Left ventricle myocardium superior (tissue), 1 donor: ENCODE results near the gene TM9SF4. TPM values are rescaled to one million over a fixed set of nuclear protein-coding genes. Genes with fewer than 3 reads are reported as not detected.

Experiments
- ATAC-seq: fragments of 200-7000 bp; cut with Tn5 transposase; one replicate; pipeline ENCODE4 v1.9.1; 2020; ENCODE audit warnings: mild to moderate bottlenecking, moderate library complexity
- DNase-seq: peaks from one replicate; pipeline ENCODE4 v3.0.0-alpha.2; 2020
- intact Hi-C: fragments of 100-400 bp; cut with micrococcal nuclease; formaldehyde crosslinking; loops from one replicate; pipeline ENCODE4 v1.11.0; 2022
- long read RNA-seq: library from polyadenylated mRNA; unstranded; transcript quantifications from one replicate; pipeline ENCODE4 v2.0.0, GENCODE V29; 2021
- total RNA-seq: library from RNA; stranded (reverse); fragmentation: NEBNext Ultra II Directional; extraction: Animal tissue kit (Norgen Biotek cat#: 25700); gene quantifications from one replicate; pipeline ENCODE4 v1.2.1, GENCODE V29; 2021
- donor health status: DM: no; HTN: yes; CAD: no; lungs with severe emphysema.

The TM9SF4 gene, protein sequence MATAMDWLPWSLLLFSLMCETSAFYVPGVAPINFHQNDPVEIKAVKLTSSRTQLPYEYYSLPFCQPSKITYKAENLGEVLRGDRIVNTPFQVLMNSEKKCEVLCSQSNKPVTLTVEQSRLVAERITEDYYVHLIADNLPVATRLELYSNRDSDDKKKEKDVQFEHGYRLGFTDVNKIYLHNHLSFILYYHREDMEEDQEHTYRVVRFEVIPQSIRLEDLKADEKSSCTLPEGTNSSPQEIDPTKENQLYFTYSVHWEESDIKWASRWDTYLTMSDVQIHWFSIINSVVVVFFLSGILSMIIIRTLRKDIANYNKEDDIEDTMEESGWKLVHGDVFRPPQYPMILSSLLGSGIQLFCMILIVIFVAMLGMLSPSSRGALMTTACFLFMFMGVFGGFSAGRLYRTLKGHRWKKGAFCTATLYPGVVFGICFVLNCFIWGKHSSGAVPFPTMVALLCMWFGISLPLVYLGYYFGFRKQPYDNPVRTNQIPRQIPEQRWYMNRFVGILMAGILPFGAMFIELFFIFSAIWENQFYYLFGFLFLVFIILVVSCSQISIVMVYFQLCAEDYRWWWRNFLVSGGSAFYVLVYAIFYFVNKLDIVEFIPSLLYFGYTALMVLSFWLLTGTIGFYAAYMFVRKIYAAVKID
- total RNA-seq = 25.6 TPM
- long read RNA-seq, transcript TM9SF4-202 (18 exons, 3,978 nt) = major isoform, 17 of 35 reads
- long read RNA-seq, partial matches to known transcripts = 8 of 35 reads
- long read RNA-seq, other reads (novel, unspliced or antisense) = 9 of 35 reads

GRCh38 chr20:32109392-32110172 is at the start of gene TM9SF4:
TSS of gene TM9SF4 (plus strand) at chr20:32109714. CDS start at chr20:32109741, 27 bp downstream.
- DNase-seq (peak; percentile 91), ATAC-seq (peak; percentile 95)
- intact Hi-C loops = no loop called here

DNA sequence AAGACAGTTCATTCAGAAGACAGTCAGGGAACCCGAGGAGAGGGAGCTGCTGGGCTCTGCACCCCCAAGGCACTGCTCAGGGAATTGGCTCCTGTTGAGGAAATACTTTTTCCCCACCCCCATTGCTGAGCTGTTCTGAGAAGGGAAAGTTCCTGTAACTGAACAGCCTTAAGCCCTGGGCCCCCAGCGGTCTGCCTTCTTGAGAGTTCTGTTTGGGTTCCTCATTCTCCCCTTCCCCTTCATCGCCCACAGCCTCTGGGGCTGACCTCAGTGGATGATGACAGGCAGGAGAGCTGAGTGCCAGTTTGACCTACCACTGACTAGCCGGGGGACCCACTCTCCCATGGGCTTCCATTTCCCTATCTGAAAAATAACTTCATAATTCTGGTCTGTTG is 46.7 kb upstream of the TM9SF4 start:
- ATAC-seq (peak; percentile 88), DNase-seq (peak; percentile 72)
- intact Hi-C loops = no loop called here

DNA sequence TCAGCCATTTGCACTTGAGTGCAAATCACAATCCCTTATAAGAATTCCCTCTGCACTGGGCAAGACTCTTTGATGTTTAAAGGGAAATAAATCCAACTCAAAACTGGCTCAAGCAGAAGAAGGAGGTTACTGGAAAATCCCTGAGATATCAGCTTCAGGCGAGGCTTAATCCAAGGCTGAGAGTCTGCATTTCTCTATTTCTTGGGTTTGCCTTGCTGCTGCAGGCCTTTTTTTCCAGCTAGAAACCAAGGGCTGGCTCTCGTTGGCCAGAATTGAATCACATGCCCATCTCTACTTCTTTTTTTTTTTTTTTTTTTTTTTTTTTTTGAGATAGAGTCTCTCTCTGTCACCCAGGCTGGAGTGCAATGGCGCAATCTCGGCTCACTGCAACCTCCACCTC is 45.8 kb upstream of the TM9SF4 start:
- DNase-seq (no peak), ATAC-seq (peak; percentile 57)
- intact Hi-C loops = no loop called here

DNA sequence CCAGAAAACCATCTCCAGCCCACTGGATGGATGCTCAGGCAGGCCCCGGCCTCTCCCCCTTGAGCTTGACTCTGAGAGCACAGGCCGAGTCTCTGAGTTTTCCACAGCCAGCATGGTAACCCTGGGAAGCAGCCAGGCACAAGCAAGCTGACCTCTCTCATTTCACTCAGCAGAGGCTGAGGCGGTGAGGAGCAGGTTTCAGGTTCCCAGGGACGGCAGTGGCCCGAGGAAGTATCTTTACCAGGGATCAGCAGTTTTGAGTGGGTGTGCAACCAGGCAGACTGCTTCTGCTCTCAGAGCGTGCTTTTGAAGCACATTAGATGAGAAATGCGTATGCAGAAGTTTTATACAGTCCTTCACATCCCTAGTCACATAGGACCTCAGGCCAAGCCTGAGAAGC is 44.8 kb upstream of the TM9SF4 start:
- ATAC-seq = peak; percentile 26
- intact Hi-C loops = no loop called here
- DNase-seq = no peak

GRCh38 chr20:32067234-32067821 is 42.2 kb upstream of the TM9SF4 start:
- ATAC-seq = no peak
- no peak for DNase-seq
- intact Hi-C loops = no loop called here

GRCh38 chr20:32068174-32068573 is 41.3 kb upstream of the TM9SF4 start:
- DNase-seq (no peak), ATAC-seq (no peak)
- intact Hi-C loops = no loop called here

DNA sequence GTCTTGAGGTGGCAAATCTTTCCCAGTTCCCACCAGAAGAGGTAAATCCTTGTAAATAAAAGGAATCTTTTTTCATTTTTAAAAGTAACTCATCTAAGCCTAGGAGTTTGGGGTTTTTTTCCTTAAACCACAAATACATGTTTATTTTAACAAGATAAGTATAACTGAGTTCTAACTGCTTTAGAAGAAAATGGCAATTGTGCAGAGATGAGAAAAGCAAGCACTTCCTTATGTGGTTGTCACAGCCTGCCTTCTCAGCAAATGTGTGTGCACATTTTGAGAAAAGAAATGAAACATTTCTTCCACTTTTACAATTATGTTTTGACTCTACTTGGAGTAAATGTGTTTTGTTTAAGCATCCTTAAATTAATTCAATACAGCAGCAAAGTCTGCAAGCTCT is 39.8 kb upstream of the TM9SF4 start:
- ATAC-seq (no peak), DNase-seq (no peak)
- intact Hi-C loops = no loop called here

DNA sequence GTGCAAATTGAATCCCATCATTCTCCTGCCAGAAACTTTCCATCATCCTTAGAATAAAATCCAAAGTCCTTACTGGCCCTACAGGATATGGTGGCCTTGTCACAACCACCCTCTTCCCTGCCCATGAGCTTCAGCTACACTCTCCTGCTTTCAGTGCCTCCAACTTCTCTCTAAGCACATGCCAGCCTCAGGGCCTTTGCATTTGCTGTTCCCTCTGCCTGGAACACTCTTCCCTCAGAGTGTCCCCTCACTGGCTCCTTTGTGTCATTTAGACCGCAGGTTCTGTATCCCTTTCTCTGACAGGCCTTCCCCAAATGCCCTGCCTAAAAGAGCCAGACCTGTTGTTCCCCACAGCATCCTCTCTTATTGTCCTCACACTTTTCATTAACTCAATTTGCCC is 39.2 kb upstream of the TM9SF4 start:
- intact Hi-C loops = no loop called here
- DNase-seq = no peak
- ATAC-seq = no peak

DNA sequence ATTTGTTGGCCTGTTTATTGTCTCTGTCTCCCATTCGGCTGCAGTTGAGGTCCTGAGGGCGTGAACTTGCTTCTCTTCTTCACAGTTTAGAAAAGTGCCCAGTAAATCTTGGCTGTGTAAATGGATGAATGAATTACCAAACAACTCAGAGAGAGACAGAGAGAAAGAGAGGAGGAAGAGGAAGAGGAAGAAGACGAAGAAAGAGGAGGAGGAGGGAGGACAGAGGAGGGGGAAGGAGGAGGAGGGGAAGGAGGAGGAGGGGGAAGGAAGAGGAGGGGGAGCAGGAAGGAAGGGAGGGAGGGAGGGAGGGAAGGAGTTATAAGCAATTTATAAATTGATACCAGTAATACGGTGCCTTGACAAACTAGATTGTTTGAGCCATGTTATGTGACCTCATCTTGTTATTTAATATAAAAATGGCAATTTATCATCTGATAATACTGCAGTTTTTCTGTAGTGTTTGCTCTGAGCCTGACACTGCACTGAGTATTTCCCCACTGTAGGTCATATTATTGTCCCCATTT is 38.8 kb upstream of the TM9SF4 start:
- no peak for ATAC-seq
- no peak for DNase-seq
- intact Hi-C loops = no loop called here

DNA sequence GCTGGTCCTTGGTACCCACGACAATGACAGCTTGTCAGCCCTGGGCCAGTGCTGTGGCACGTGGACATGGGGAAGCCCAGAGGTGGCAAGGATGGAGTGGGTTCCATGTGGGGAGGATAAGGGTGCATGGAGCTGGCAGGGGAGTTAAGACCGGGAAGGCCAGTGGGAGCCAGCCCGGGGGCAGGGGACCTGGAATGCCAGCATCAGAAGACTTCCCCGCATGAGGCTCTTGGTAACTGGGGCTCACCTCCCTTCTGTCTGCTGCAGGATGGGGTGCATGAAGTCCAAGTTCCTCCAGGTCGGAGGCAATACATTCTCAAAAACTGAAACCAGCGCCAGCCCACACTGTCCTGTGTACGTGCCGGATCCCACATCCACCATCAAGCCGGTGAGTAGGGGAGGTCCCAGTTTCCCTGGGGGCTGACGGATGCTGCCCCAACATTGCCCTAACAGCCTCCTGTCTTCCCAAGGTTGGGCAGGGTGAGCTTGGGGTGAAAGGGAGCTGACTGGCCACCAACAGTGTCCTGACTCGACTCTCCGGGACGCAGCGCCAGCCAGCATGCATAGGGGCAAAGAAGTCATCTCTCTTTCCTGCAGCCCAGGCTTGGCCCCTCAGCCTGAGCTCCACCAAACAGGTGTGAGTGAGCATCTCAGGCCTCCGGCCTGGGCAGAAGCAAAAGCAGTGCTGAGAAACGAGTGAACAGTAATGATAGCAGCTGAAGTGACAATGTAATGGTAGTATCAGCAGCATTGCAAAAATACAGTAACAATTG is 37.9 kb upstream of the TM9SF4 start:
- no peak for ATAC-seq
- DNase-seq = no peak
- intact Hi-C loops = no loop called here

DNA sequence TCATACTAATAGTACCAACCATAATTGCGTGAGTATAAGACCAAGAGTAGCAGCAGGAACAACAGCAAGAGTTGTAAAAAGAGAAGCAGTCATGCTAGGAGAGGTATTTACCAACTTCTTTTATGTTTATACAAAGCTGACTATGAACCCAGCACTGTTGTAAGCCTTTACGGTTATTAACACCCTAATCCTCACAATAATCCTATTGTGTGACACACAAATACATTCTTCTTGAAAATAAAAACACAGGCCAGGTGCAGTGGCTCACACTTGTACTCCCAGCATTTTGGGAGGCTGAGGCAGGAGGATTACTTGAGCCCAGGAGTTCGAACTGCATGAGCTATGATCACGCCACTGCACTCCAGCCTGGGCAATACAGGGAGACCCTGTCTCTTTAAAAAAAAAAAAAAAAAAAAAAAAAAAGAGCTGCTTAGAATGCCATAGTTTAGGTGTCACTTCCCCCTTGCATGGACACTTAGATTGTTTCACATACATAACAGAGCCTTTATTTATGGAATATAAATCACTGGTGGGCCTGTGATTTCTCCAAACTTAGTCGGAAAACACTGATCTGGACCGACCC is 37.3 kb upstream of the TM9SF4 start:
- no peak for DNase-seq
- intact Hi-C loops = no loop called here
- ATAC-seq = no peak

DNA sequence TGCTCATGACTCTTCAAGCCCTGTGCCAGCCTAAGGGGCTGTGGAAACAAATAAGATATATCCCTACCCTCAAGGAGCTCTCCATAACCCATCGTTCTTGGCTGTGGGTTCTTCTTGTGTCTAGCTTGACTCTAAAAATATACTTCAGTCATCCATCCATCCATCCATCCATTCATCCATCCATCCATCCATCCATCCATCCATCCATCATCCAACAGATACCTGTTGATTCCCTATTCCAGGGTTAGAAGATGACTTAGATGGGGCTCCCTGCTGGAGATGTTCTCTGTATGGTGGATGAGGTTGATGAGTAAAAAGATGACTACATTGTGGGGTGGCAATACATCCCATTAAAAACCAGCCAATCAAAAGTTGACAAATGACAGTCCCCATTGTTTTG is 34.0 kb upstream of the TM9SF4 start:
- ATAC-seq (no peak), DNase-seq (no peak)
- intact Hi-C loops = no loop called here

GRCh38 chr20:32077190-32077589 is 32.3 kb upstream of the TM9SF4 start:
- no peak for ATAC-seq
- intact Hi-C loops = no loop called here
- no peak for DNase-seq

DNA sequence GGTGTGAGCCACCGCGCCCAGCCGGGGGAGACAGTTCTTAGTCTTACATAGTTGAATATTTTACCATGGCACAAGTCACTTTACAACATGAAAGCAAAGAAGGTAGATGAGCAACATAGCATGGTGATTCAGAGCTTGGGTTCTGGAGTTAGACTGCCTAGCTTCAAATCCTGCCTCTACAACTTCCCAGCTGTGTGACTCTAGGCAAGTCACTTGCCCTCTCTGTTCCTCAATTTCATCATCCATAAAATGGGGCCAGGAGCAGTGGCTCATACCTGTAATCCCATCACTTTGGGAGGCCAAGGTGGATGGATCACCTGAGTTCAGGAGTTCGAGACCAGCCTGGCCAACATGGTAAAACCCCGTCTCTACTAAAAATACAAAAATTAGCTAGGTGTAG is 31.2 kb upstream of the TM9SF4 start:
- ATAC-seq = no peak
- intact Hi-C loops = no loop called here
- DNase-seq = no peak

DNA sequence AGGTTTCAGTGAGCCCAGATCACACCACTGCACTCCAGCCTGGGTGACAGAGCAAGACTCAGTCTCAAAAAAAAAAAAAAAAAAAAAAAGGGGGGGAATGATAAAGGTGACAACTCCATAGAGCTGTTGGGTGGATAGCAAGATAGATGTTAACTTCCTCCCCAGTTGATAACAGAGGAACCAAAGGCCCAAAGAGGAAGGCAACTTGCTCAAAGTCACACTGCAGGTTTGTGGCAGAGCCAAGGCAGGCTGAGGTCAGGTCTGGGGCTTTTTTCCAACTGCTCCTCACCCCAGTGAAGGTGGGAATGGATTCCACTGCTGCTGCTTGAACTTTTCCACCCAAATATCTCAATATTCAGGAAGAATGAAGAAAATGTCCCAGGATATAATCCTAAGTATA is 30.7 kb upstream of the TM9SF4 start:
- ATAC-seq (no peak), DNase-seq (no peak)
- intact Hi-C loops = no loop called here

- DNase-seq (no peak), ATAC-seq (no peak)
- intact Hi-C loops = no loop called here
These were observed 29.8 kb upstream of the TM9SF4 start for GRCh38 chr20:32079655-32080109.

DNA sequence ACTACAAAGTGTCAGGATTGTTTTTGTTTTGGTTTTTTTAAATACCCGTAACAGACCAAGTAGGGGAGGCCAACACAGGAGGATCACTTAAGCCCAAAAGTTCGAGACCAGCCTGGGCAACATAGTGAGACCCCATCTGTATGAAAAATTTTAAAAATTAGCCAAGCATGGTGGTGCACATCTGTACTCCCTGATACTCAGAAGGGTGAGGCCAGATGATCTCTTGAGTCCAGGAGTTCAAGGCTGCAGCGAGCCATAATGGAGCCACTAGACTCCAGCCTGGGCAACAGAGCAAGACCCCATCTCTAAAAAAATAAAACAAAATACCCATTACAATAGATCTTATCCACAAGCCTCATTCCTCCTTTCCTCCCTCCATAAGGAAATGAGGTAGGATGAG is 28.7 kb upstream of the TM9SF4 start:
- intact Hi-C loops = no loop called here
- no peak for DNase-seq
- no peak for ATAC-seq

DNA sequence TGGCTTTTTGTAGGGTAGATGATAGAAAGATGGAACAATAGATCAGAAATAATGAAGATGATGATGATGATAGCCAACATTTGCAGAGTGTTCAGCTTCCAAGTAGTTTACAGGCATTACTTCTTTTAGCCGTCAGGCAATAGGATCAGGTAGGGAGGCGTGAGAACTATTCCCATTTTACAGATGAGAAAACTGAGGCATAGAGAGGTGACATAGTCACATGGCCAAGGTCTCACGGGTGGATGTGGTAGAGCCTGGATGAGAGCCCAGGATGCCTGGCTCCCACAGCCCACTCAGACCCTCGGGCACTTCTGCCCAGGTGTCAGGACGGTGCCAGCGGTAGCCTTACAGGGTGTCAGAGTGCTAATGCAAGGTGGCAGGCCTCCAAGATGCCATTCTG is 26.0 kb upstream of the TM9SF4 start:
- intact Hi-C loops = no loop called here

More for the DNA sequence above, 26.0 kb upstream of the TM9SF4 start:
- ATAC-seq (no peak), DNase-seq (no peak)
